CD4-positive, alpha-beta T cell treated with Interleukin-6 for 4 hours (primary cell): ENCODE results near the gene CD93.

ENCODE experiments used
- DNase-seq: peaks from one replicate; pipeline ENCODE4 v3.0.0-alpha.2; 2020; ENCODE audit warnings: mixed read lengths

The CD93 gene

GRCh38 chr20:23034721-23035671 is 51.1 kb downstream of the CD93 start, which contains the start of gene SSTR4:
SSTR4 (plus strand) TSS chr20:23035312; CDS start chr20:23035484, 172 bp downstream.
- no peak for DNase-seq

DNA sequence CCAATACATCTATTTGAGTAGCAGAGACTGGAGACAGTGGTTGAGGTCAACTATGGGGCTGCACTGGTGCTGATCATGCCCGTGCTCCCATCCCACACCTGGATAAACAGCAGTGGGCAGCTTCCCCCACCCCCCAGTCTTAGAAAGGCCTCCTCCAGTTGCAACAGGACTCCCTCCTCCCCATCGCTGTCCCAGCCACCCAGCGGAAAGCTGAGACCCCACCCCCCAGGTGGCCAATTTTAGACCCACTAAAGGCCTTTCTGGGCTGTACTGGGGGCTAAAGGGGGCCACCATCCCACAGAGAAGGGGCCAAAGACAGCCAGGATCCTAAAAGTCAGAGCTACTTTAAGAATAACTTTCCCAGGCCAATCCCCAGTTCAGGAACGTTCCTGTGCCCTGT is 52.2 kb downstream of the CD93 start:
- DNase-seq, result no peak

GRCh38 chr20:23032750-23033078 is 53.4 kb downstream of the CD93 start:
- DNase-seq, result no peak

DNA sequence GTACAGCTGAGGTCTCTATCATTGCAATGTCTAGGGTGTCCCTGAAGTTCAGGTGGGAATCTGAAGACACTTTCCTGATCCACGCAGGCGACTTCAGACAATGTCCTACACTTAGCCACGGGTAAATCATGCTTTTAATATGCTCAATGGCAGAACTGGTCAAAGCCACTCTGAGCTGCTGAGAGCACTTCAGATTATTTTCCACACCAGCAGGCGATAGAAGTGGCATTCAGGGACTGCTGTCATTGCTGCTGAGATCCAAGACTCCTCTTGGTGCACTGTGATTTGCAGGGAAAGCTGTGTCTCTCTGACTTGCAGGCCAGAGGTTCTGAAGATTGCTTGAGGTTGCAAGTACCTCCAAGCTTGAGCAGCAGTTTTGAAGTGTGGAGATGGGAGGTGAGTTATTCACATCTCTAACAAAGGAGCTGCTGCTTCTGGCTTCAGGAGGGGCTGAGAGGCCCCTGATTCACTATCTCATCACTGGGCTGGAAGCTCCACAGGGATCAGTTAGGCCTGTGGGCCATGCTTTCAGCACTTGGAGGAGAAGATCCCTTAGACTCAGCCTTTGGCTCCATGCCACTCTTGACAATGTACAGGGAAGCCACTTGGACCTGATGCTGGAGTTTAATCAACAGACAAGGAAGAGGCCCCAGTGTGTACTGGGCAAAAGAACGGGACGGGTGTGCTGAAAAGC is 53.9 kb downstream of the CD93 start:
- DNase-seq, result no peak

DNA sequence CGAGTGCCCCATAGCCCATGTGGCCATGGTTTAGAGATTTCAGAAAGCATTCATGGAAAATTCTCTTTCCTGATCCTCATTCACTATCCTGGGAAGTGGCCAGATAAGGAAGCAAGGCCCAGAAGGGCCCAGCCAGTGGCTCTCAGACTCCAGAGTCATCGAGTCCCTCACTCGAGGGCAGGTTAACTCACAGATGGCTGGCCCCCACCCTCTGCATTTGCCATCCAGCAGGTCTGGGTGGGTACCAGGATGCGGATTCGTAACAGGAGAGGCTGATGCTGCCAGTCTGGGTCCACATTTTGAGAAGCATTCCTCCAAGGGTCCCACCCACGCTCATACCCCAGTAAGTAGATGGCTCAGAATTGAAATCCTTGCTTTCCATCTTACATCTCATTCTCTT is 54.8 kb downstream of the CD93 start:
- DNase-seq, result no peak
